GM11168 (cell line): Measurements from ENCODE around the gene CREBRF.
"Not testable (repeated sequence)": the region's sequence is repeated elsewhere in the genome, so short reads cannot be mapped to it uniquely, and the experiment has no call there.

Source experiments
- in situ Hi-C: fragments of 300-500 bp; cut with MboI; formaldehyde crosslinking; loops from one replicate; pipeline ENCODE4 v1.12.0; 2022; ENCODE audit warnings: low sequenced_read_pairs; ENCODE audit not compliant: unreplicated experiment

The CREBRF gene

DNA sequence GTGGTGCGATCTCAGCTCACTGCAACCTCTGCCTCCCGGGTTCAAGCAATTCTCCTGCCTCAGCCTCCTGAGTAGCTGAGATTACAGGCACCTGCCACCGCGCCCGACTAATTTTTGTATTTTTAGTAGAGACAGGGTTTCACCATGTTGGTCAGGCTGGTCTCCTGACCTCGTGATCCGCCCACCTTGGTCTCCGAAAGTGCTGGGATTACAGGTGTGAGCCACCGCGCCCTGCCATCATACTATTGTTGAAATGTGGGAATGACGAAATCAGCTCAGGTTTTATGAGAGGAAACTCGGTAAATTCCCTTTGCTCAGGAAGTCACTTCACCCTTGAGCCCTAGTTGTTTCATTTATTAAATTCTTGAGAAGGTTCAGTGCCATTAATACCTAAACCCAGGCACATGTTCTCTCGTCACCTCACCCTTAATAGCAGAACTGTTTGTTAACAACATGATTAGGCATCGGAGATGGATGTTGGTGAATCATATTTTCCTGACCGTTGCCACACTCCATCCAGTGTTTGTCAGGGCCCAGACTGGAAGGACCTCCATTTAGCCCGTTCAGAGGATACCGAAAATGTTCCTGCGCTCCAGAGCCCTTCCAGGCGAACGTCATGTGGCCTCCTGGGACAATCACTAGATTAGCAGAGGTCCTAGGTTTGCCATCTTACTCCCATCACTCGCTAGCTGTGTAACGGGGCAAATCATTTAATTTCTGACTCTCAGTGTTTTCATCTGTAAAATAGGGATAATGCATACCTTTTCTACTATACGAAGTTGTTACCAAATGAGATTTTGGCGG, 20.0 kb upstream of the CREBRF start:
- in situ Hi-C loops, result no loop called here

DNA sequence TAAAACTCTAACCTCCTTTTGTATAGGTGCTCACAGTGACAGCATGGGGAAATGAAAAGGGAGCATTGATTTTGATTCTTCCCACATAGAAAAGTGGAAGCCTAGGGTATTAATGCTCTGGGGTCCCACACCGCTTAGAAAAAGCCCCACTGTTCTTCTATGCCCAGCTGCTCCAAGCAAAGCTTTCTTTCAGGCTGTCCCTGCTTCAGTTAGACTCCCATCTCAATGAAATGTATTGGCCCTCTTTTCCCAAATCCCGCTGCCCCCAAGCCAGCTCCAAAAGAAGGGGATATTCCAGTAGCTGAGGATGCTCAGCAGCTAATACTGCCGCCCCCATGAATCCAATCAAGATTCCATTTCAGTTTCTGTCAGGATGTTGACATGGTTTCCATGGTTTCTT, 17.0 kb upstream of the CREBRF start:
- in situ Hi-C loops, result no loop called here

- in situ Hi-C loops, result no loop called here
Measured at GRCh38 chr5:173039964-173040363, 16.2 kb upstream of the CREBRF start.

- in situ Hi-C loops, result no loop called here
Measured at GRCh38 chr5:173041881-173042762, 14.0 kb upstream of the CREBRF start.

DNA sequence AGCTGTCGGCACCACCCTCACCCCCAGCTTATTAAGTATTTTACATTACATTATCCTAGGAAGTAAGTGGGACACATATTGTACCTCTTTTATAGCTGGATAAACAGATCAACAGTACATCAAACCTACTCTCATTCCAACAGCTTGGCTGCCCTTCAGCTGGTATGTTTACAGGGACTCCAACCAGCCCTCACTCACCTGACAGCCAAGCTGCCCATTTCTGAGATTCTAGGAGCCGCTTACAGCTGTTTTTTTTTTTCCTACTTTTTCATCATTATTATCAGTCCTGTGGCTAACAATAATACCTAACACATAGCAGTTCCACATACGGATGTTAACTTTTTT, 13.4 kb upstream of the CREBRF start:
- in situ Hi-C loops, result no loop called here

GRCh38 chr5:173045474-173045873, 10.7 kb upstream of the CREBRF start:
- in situ Hi-C loops, result no loop called here

- in situ Hi-C loops, result not testable (repeated sequence)
Measured at GRCh38 chr5:173047096-173047837, 8.9 kb upstream of the CREBRF start.

- in situ Hi-C loops, result no loop called here
Measured at GRCh38 chr5:173047838-173048105, 8.4 kb upstream of the CREBRF start.

DNA sequence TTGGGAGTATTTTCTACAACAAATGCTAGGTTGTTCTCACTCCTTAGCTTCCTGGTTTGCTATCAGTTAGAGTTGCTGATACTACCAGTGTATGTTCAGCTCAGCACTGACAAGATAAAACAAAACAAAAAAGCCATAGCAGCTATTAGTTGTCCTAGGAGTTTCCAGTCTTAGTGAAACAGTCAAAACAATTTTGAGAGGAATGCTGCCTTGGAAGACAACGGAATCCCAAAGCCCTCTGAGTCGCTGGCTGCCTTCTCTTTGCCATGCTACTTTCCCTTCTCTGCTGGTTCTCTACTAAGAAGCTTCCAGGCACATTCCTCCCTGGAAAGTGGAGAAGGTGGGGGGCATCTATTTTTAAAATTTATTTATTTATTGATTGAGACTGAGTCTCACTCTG, 5.4 kb upstream of the CREBRF start:
- in situ Hi-C loops, result loop anchor here (5.0 kb wide), 1 partner anchor 58 kb away; no protein-coding TSS in a partner anchor

GRCh38 chr5:173051746-173052145, 4.4 kb upstream of the CREBRF start:
- in situ Hi-C loops, result loop anchor here (5.0 kb wide), 1 partner anchor 59 kb away; no protein-coding TSS in a partner anchor

- in situ Hi-C loops, result loop anchor here (5.0 kb wide), 1 partner anchor 61 kb away; no protein-coding TSS in a partner anchor
Measured at GRCh38 chr5:173053041-173053440, 3.1 kb upstream of the CREBRF start.

- in situ Hi-C loops, result no loop called here
Measured at GRCh38 chr5:173055042-173055721, 970 bp upstream of the CREBRF start.

- in situ Hi-C loops, result no loop called here
Measured at GRCh38 chr5:173055722-173055982, 500 bp upstream of the CREBRF start.

DNA sequence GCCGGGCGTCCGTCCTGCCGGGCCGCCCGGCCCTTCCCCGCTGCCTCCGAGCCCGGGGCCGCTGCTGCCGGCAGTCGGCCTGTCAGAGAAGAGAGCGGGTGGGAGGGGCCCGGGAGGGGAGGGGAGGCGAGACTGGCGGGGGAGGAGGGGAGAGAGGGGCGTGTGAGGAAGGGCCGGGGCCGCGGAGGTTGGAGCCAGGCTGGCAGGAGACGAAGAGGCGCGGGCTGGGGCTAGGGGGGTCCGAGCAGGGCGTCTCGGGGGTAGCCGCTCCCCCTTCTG, 570 bp downstream of the CREBRF start:
- in situ Hi-C loops, result no loop called here

- in situ Hi-C loops, result no loop called here
Measured at GRCh38 chr5:173057062-173057924, 1.1 kb downstream of the CREBRF start.

- in situ Hi-C loops, result no loop called here
Measured at GRCh38 chr5:173062141-173062540, 6.0 kb downstream of the CREBRF start.

DNA sequence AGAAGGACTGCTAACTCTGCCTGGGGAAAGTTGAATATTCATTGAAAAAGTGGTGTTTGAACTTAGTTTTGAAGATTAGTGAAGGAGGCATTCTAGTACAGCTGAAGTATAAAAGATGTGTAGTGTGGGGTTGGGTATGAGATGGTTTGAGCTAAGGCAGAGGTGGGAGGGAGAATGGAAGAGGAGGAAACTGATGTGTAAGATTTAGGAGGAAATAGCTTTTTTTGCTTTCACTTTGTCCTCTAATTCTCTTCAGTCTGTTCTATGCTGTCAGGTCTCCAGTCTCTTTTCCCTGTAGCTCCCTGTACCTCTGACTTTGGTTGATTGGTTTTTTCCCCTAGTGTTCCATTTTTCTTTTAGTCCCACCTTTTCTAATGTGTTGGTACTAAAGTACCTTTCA, 9.0 kb downstream of the CREBRF start:
- in situ Hi-C loops, result no loop called here

DNA sequence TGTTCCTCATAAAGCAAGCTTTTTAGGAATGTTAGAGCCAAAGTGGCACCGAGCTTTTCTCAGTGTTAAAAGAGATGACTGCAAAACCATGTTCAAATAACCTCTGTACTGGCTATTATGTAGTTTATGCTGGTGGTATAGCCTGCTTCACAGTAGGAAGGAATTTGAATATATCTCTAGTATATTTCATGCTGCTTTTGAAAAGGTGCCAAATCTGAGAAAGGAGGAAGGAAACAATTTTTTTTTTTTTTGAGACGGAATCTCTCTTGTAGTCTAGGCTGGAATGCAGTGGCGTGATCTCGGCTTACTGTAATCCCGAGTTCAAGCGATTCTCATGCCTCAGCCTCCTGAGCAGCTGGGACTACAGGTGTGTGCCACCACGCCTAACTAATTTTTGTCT, 13.5 kb downstream of the CREBRF start:
- in situ Hi-C loops, result no loop called here

GRCh38 chr5:173075137-173075843, 19.1 kb downstream of the CREBRF start:
- in situ Hi-C loops, result no loop called here
